ENCODE results near the gene DMPK.
A peak's percentile ranks its signal among the peaks of the same experiment; 100 is the strongest.

The DMPK gene

DNA sequence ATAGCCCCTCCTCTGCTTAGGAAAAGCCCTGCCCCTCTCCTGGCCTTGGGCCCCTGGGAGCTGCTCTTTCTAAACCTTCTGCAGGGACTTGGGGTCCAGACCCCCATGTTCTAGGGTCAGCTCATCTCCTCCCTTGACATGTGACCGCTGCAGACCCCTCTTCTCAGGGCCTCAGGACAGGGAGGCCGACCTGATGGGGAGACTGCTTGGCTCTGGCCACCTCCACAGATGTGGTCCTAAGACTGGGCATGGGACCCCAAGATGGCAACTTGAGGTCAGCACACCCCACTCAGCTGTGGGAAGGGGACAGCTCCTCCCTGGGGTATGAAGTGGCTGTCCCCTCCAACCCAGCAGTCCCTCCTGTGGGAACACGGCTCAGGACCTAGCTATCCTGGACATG lies 9.4 kb downstream of the DMPK start:
- H3K4me1 ChIP-seq (ENCODE audit: control insufficient read depth in 1 of 2, insufficient read depth in 2 of 2, low read length in 2 of 2) = peaks cover 10 to 24% of the 10 kb centered on the region in 2 donors
- H3K36me3 ChIP-seq (ENCODE audit: control insufficient read depth in 1 of 2, insufficient read depth in 2 of 2, low read length in 2 of 2) = peaks cover 12 to 28% of the 10 kb centered on the region in 2 donors
- no peaks in the 10 kb centered on the region for H3K27me3 ChIP-seq (ENCODE audit: low read depth, low read length)
- peak overlapping the region; percentile 14 for H3K27ac ChIP-seq (ENCODE audit: low read length)
- no peaks in the 10 kb centered on the region for H3K9me3 ChIP-seq (ENCODE audit: control insufficient read depth in 1 of 2, low read length in 2 of 2)
- no peak overlapping the region for H3K4me3 ChIP-seq (ENCODE audit: low read depth in 1 of 2, low read length in 2 of 2)

GRCh38 chr19:45772130-45772840 lies 10.0 kb downstream of the DMPK start:
- Histone ChIP-seq H3K27ac (ENCODE audit: low read length) (peak overlapping the region; percentile 58), H3K4me1 (ENCODE audit: control insufficient read depth in 1 of 2, insufficient read depth in 2 of 2, low read length in 2 of 2) (peaks cover 10 to 24% of the 10 kb centered on the region in 2 donors), H3K36me3 (ENCODE audit: control insufficient read depth in 1 of 2, insufficient read depth in 2 of 2, low read length in 2 of 2) (peaks cover 8 to 21% of the 10 kb centered on the region in 2 donors), H3K4me3 (ENCODE audit: low read depth in 1 of 2, low read length in 2 of 2) (no peak overlapping the region), H3K27me3 (ENCODE audit: low read depth, low read length) (no peaks in the 10 kb centered on the region), H3K9me3 (ENCODE audit: control insufficient read depth in 1 of 2, low read length in 2 of 2) (no peaks in the 10 kb centered on the region)

DNA sequence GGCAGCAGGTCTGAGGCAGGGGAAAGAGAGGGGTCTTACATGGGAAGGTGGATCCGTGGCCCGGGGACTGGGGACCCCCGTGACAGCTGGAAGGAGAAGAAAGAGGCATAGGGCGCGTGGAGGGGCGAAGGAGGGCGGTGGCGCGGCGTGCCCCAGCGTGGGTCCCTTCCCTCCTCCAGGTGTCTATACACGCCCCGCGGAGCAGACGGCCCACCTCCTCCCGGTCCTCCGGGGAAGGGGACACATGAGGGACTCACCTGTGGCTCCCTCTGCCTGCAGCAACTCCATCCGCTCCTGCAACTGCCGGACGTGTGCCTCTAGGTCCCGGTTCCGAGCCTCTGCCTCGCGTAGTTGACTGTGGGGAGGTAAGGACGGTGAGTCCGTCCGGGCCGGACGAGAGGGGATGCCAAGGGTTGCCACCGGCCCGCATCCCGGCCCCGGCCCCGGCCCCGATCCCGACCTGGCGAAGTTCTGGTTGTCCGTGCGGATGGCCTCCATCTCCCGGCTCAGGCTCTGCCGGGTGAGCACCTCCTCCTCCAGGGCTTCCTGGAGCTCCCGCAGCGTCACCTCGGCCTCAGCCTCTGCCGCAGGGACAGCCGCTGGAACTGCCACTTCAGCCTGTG lies 10.9 kb downstream of the DMPK start:
- H3K36me3 ChIP-seq (ENCODE audit: control insufficient read depth in 1 of 2, insufficient read depth in 2 of 2, low read length in 2 of 2) = peaks cover 0 to 13% of the 10 kb centered on the region in 2 donors
- H3K27me3 ChIP-seq (ENCODE audit: low read depth, low read length) = no peaks in the 10 kb centered on the region
- H3K9me3 ChIP-seq (ENCODE audit: control insufficient read depth in 1 of 2, low read length in 2 of 2) = no peaks in the 10 kb centered on the region
- H3K4me1 ChIP-seq (ENCODE audit: control insufficient read depth in 1 of 2, insufficient read depth in 2 of 2, low read length in 2 of 2) = peaks cover 10 to 31% of the 10 kb centered on the region in 2 donors
- peak overlapping the region; percentile 60 for H3K27ac ChIP-seq (ENCODE audit: low read length)
- peak overlapping the region; percentile 48 to 93 for H3K4me3 ChIP-seq (ENCODE audit: low read depth in 1 of 2, low read length in 2 of 2)

DNA sequence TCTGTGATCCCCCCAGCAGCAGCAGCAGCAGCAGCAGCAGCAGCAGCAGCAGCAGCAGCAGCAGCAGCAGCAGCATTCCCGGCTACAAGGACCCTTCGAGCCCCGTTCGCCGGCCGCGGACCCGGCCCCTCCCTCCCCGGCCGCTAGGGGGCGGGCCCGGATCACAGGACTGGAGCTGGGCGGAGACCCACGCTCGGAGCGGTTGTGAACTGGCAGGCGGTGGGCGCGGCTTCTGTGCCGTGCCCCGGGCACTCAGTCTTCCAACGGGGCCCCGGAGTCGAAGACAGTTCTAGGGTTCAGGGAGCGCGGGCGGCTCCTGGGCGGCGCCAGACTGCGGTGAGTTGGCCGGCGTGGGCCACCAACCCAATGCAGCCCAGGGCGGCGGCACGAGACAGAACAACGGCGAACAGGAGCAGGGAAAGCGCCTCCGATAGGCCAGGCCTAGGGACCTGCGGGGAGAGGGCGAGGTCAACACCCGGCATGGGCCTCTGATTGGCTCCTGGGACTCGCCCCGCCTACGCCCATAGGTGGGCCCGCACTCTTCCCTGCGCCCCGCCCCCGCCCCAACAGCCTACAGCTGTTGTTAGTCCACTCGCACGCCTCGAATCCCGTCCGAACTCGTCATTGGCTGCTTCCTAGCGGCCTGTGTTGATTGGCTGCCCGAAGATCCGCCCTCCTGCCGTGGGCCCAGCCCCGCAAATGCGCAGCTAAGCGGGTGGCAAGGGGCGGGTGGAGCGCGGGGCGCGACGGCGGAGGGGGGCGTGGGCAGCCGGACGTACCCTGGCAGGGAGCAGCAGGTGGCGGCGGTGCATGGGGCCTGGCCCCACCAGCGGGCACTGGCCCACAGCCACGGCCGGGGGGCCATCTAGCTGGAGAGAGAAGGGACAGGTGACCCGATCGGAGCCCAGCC lies 11.8 kb downstream of the DMPK start:
- Histone ChIP-seq H3K27ac (ENCODE audit: low read length) (peak overlapping the region; percentile 63), H3K36me3 (ENCODE audit: control insufficient read depth in 1 of 2, insufficient read depth in 2 of 2, low read length in 2 of 2) (peaks cover 0 to 12% of the 10 kb centered on the region in 2 donors), H3K27me3 (ENCODE audit: low read depth, low read length) (no peaks in the 10 kb centered on the region), H3K9me3 (ENCODE audit: control insufficient read depth in 1 of 2, low read length in 2 of 2) (no peaks in the 10 kb centered on the region), H3K4me1 (ENCODE audit: control insufficient read depth in 1 of 2, insufficient read depth in 2 of 2, low read length in 2 of 2) (peaks cover 10 to 41% of the 10 kb centered on the region in 2 donors), H3K4me3 (ENCODE audit: low read depth in 1 of 2, low read length in 2 of 2) (peak overlapping the region; percentile 64 to 93)

DNA sequence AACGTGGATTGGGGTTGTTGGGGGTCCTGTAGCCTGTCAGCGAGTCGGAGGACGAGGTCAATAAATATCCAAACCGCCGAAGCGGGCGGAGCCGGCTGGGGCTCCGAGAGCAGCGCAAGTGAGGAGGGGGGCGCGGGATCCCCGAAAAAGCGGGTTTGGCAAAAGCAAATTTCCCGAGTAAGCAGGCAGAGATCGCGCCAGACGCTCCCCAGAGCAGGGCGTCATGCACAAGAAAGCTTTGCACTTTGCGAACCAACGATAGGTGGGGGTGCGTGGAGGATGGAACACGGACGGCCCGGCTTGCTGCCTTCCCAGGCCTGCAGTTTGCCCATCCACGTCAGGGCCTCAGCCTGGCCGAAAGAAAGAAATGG lies 12.5 kb downstream of the DMPK start:
- Histone ChIP-seq H3K36me3 (ENCODE audit: control insufficient read depth in 1 of 2, insufficient read depth in 2 of 2, low read length in 2 of 2) (peaks cover 0 to 12% of the 10 kb centered on the region in 2 donors), H3K4me3 (ENCODE audit: low read depth in 1 of 2, low read length in 2 of 2) (peak overlapping the region; percentile 64 to 93), H3K9me3 (ENCODE audit: control insufficient read depth in 1 of 2, low read length in 2 of 2) (no peaks in the 10 kb centered on the region), H3K27me3 (ENCODE audit: low read depth, low read length) (no peaks in the 10 kb centered on the region), H3K4me1 (ENCODE audit: control insufficient read depth in 1 of 2, insufficient read depth in 2 of 2, low read length in 2 of 2) (peaks cover 10 to 47% of the 10 kb centered on the region in 2 donors), H3K27ac (ENCODE audit: low read length) (peak overlapping the region; percentile 63)

- Histone ChIP-seq H3K4me1 (ENCODE audit: control insufficient read depth in 1 of 2, insufficient read depth in 2 of 2, low read length in 2 of 2) (peaks cover 11 to 53% of the 10 kb centered on the region in 2 donors), H3K4me3 (ENCODE audit: low read depth in 1 of 2, low read length in 2 of 2) (peak within 1 kb of the TSS; percentile 82 to 93), H3K27ac (ENCODE audit: low read length) (peak within 1 kb of the TSS; percentile 92), H3K9me3 (ENCODE audit: control insufficient read depth in 1 of 2, low read length in 2 of 2) (no peaks in the 10 kb centered on the region), H3K27me3 (ENCODE audit: low read depth, low read length) (no peaks in the 10 kb centered on the region), H3K36me3 (ENCODE audit: control insufficient read depth in 1 of 2, insufficient read depth in 2 of 2, low read length in 2 of 2) (peaks cover 0 to 12% of the 10 kb centered on the region in 2 donors)
Observed at GRCh38 chr19:45768984-45769782, 13.1 kb downstream of the DMPK start, which contains the start of gene SIX5. SIX5 (minus strand) TSS chr19:45769252; CDS start chr19:45768844, 408 bp downstream.

DNA sequence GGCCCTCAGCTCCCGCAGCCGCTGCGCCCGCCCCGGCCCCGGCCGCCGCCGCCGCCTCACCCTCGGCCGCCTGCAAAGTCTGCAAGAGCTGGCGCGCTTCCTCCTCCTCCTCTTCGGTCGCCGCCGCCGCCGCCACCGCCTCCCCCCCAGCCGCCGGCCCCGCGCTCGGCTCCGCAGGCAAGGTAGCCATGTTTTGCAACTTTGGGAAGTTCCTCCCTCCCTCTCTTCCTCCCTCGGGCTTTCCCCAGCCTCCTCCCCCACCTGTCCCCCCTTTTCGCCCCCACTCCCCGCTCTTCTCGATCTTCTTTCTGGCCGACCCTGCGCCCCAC lies 13.7 kb downstream of the DMPK start:
- peak overlapping the region; percentile 92 for H3K27ac ChIP-seq (ENCODE audit: low read length)
- H3K9me3 ChIP-seq (ENCODE audit: control insufficient read depth in 1 of 2, low read length in 2 of 2) = no peaks in the 10 kb centered on the region
- H3K4me1 ChIP-seq (ENCODE audit: control insufficient read depth in 1 of 2, insufficient read depth in 2 of 2, low read length in 2 of 2) = peaks cover 14 to 59% of the 10 kb centered on the region in 2 donors
- H3K4me3 ChIP-seq (ENCODE audit: low read depth in 1 of 2, low read length in 2 of 2) = peak overlapping the region; percentile 82 to 93
- peaks cover 0 to 12% of the 10 kb centered on the region in 2 donors for H3K36me3 ChIP-seq (ENCODE audit: control insufficient read depth in 1 of 2, insufficient read depth in 2 of 2, low read length in 2 of 2)
- no peaks in the 10 kb centered on the region for H3K27me3 ChIP-seq (ENCODE audit: low read depth, low read length)

DNA sequence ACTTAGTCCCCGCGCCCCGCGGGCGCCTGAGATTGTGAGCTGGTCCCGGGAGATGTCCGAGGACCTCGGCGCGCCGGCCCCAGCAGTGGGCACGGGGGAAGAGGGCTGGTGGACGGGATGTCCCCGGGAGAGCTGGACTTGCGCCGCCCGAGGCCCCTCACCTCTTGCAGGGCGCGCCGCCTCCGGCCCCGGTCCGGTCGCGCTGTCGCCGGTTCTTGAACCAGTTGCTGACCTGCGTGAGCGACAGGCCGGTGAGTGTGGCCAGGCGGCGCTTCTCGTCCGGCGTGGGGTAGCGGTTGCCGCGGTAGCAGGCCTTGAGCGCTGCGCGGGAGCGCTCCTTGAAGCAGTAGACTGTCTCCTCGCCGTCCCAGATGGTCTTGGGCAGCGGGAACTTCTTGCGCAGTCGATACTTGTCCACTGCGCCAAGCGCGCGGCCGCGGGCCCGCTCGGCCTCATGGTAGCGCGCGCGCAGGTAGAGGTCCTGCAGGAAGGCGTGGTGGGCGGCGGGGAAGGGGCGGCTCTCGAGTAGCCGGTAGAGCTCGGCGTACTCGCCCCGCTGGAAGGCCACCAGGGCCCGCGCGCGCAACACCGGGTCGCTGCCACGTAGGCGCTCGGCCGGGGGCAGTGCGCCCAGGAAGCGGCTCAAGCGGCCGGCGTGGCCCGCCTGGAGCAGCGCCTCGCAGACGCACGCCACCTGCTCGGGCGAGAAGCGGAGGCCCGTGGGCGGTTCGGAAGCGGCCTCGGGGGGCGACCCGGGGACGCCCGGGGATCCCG lies 14.2 kb downstream of the DMPK start:
- no peaks in the 10 kb centered on the region for H3K27me3 ChIP-seq (ENCODE audit: low read depth, low read length)
- H3K9me3 ChIP-seq (ENCODE audit: control insufficient read depth in 1 of 2, low read length in 2 of 2) = no peaks in the 10 kb centered on the region
- peaks cover 0 to 10% of the 10 kb centered on the region in 2 donors for H3K36me3 ChIP-seq (ENCODE audit: control insufficient read depth in 1 of 2, insufficient read depth in 2 of 2, low read length in 2 of 2)
- peak overlapping the region; percentile 63 to 93 for H3K4me3 ChIP-seq (ENCODE audit: low read depth in 1 of 2, low read length in 2 of 2)
- peak overlapping the region; percentile 75 for H3K27ac ChIP-seq (ENCODE audit: low read length)
- H3K4me1 ChIP-seq (ENCODE audit: control insufficient read depth in 1 of 2, insufficient read depth in 2 of 2, low read length in 2 of 2) = peaks cover 9 to 60% of the 10 kb centered on the region in 2 donors

DNA sequence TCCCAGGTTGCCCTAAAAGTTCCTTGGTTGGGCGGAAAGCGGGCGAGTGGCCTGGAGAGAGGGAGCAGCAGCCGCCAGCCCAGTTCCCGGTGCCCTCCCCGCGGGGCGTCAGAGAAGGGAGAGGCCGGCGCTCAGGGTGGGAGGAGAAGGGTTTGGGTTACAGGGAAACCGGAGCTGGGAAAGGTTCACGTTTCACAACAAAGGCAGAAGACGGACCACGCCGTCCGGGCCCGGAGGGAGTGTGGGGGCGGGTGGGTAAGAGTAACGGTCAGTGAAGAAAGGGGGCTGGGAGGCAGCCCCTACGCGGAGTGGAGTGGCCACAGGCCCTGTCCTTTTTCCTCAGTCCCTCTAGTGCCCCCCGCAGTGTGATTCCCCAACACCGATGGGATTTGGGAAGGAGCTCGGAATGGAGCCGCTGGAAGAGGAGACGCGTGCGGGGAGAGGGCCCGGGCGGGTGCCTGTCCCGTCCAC lies 14.8 kb downstream of the DMPK start:
- H3K27me3 ChIP-seq (ENCODE audit: low read depth, low read length) = no peaks in the 10 kb centered on the region
- no peaks in the 10 kb centered on the region for H3K9me3 ChIP-seq (ENCODE audit: control insufficient read depth in 1 of 2, low read length in 2 of 2)
- peak overlapping the region; percentile 63 to 93 for H3K4me3 ChIP-seq (ENCODE audit: low read depth in 1 of 2, low read length in 2 of 2)
- H3K27ac ChIP-seq (ENCODE audit: low read length) = peak overlapping the region; percentile 75
- peaks cover 0 to 4% of the 10 kb centered on the region in 2 donors for H3K36me3 ChIP-seq (ENCODE audit: control insufficient read depth in 1 of 2, insufficient read depth in 2 of 2, low read length in 2 of 2)
- peaks cover 4 to 57% of the 10 kb centered on the region in 2 donors for H3K4me1 ChIP-seq (ENCODE audit: control insufficient read depth in 1 of 2, insufficient read depth in 2 of 2, low read length in 2 of 2)

DNA sequence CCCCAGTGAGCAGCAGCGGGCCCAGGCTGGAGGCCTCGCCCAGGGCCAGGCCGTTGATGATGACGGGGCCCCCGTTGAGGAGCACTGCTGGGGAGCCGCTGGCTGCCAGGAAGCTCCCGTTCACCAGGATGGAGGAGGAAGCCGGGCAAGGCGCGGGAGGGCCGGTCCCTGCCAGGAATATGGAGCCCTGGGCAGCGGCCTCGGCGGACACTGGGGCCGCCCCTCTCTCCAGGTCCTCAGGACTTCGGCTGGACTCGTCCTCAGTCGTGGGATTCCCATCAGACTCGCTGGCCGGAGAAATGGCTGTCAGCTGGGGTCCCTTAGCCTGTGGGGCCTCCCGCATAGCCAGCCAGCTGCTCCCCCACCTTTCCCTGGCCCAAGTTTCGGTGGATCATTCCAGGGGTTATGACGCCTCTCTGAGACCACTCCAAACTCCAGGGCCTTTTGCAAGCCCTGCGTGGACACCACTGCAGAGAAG lies 15.4 kb downstream of the DMPK start:
- Histone ChIP-seq H3K27ac (ENCODE audit: low read length) (peak overlapping the region; percentile 75), H3K4me3 (ENCODE audit: low read depth in 1 of 2, low read length in 2 of 2) (peak overlapping the region; percentile 63 to 93), H3K4me1 (ENCODE audit: control insufficient read depth in 1 of 2, insufficient read depth in 2 of 2, low read length in 2 of 2) (peaks cover 4 to 56% of the 10 kb centered on the region in 2 donors), H3K27me3 (ENCODE audit: low read depth, low read length) (no peaks in the 10 kb centered on the region), H3K36me3 (ENCODE audit: control insufficient read depth in 1 of 2, insufficient read depth in 2 of 2, low read length in 2 of 2) (peaks cover 0 to 3% of the 10 kb centered on the region in 2 donors), H3K9me3 (ENCODE audit: control insufficient read depth in 1 of 2, low read length in 2 of 2) (no peaks in the 10 kb centered on the region)

Data from muscle layer of duodenum (tissue), 2 donors.